Mesothelial cell of epicardium (in vitro differentiated cells): ENCODE results near the gene RAB7B. TPM values are rescaled to one million over a fixed set of nuclear protein-coding genes. Genes with fewer than 3 reads are reported as not detected.
"Not testable (repeated sequence)": the region's sequence is repeated elsewhere in the genome, so short reads cannot be mapped to it uniquely, and the experiment has no call there.

Experiments used
- DNase-seq, 2 experiments: peaks; one replicate each; pipeline ENCODE4 v3.0.0; 2021; ENCODE audit warnings: low spot score in 2 of 2; ENCODE audit not compliant: unreplicated experiment in 2 of 2
- H3K27ac Mint-ChIP-seq: 2 replicates; pipeline ENCODE4 v1.8.0; 2021; ENCODE audit warnings: mixed read lengths
- H3K27me3 Mint-ChIP-seq: 2 replicates; pipeline ENCODE4 v1.8.0; 2021; ENCODE audit warnings: low read depth, mixed read lengths
- H3K36me3 Mint-ChIP-seq: 2 replicates; pipeline ENCODE4 v1.8.0; 2021; ENCODE audit warnings: mixed read lengths
- H3K4me1 Mint-ChIP-seq: 2 replicates; pipeline ENCODE4 v1.8.0; 2021; ENCODE audit warnings: mixed read lengths
- H3K4me3 Mint-ChIP-seq: 2 replicates; pipeline ENCODE4 v1.8.0; 2021; ENCODE audit warnings: mild to moderate bottlenecking, moderate library complexity, mixed read lengths
- H3K9me3 Mint-ChIP-seq: 2 replicates; pipeline ENCODE4 v1.8.0; 2021; ENCODE audit warnings: mixed read lengths
- CTCF ChIP-seq: fragments of 200-600 bp; sonication (generic); IDR thresholded peaks from one replicate; pipeline ENCODE4 v1.5.0; 2021; ENCODE audit warnings: antibody characterized with exemption; ENCODE audit not compliant: unreplicated experiment
- total RNA-seq: library from RNA; stranded (reverse); gene quantifications from 3 replicates; pipeline ENCODE4 v1.2.1, GENCODE V29; 2021

Gene RAB7B
- total RNA-seq, 1 donor from 2014 or later, result 1.5 TPM

- no peak for TF ChIP-seq CTCF
- Mint-ChIP-seq H3K4me1 (peaks cover 23% of the 10 kb centered on the region), H3K9me3 (peaks cover 5% of the 10 kb centered on the region), H3K27me3 (no peaks in the 10 kb centered on the region), H3K27ac (no peak overlapping the region), H3K36me3 (no peaks in the 10 kb centered on the region), H3K4me3 (no peak overlapping the region)
- no peak for DNase-seq
These were observed 1.7 kb downstream of the RAB7B start for GRCh38 chr1:206001476-206001888.

DNA sequence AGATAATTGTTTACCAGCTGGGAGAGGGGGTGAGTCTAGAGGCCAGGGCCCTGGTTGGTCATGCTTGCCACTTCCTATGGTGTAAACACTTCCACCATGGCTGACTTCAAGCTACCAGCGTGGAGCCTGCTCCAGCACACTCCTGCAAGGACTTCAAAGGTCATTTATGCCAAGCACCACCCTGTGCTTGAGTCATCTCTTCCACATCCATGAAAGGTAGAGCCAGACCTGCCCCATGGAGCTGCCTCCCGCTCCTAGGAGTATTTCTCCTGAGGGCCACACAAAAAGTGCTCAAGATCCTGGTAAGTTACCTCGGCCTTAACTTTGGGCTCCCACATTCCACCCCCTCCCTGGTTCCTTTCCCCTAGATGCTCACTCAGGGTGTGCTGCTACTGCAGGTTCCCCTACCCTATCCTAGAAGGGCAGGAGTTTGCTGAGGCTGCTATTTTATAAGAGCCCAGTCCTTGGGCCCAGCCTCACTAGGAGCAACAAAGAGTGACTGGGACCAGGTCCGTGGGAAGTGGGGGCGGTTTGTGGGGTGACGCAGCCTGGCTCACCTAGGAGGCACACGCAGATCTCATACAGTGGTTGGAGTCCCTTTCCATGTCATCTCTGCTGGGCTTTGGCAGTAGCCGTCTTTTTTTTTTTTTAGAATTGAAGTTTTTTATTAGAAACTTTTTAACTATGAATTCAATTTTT is 2.4 kb downstream of the RAB7B start:
- Mint-ChIP-seq H3K36me3 (no peaks in the 10 kb centered on the region), H3K9me3 (peaks cover 5% of the 10 kb centered on the region), H3K27ac (no peak overlapping the region), H3K4me1 (peaks cover 23% of the 10 kb centered on the region), H3K4me3 (no peak overlapping the region), H3K27me3 (no peaks in the 10 kb centered on the region)
- TF ChIP-seq CTCF, result no peak
- no peak for DNase-seq

GRCh38 chr1:205998457-205999241 is 4.5 kb downstream of the RAB7B start:
- Mint-ChIP-seq H3K9me3 (peaks cover 5% of the 10 kb centered on the region), H3K36me3 (no peaks in the 10 kb centered on the region), H3K4me3 (no peak overlapping the region), H3K27me3 (no peaks in the 10 kb centered on the region), H3K27ac (no peak overlapping the region), H3K4me1 (peaks cover 4% of the 10 kb centered on the region)
- TF ChIP-seq CTCF, result no peak
- DNase-seq, result no peak

DNA sequence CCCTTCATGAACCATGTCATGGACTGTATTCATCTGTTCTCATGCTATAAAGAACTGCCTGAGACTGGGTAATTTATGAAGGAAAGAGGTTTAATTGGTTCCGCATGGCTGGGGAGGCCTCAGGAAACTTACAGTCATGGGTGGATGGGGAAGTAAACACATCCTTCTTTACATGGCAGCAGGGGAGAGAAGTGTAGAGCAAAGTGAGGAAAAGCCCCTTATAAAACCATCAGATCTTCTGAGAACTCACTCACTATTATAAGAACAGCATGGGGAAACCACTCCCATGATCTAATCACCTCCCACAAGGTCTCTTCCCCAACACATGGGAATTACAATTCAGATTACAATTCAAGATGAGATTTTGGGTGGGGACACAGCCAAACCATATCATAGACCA is 6.6 kb downstream of the RAB7B start:
- DNase-seq, H3K27me3 Mint-ChIP-seq, H3K36me3 Mint-ChIP-seq, H3K4me1 Mint-ChIP-seq, H3K9me3 Mint-ChIP-seq, H3K4me3 Mint-ChIP-seq, H3K27ac Mint-ChIP-seq: not testable (repeated sequence)

DNA sequence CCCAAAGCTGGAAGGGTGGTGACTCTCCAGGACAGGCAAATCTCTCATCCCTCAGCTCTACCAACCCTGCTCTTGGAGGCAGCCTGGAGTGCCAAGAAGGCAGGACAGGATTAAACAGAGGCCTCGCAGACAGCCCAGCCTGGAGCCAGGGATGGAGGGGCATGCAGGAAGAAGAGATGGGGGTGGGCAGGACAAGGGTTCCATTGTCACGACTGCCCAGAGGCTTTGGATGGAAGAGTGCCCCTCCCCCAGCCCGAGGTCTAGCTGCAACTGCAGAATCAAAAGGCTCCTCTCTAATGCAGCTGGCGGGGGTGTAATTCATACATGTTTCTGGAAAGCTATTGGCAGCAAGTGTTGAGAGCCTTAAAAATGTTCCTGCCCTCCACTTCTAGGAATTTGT is 8.8 kb downstream of the RAB7B start:
- H3K27ac Mint-ChIP-seq, result no peak overlapping the region
- no peak overlapping the region for H3K4me3 Mint-ChIP-seq

More for the DNA sequence above, 8.8 kb downstream of the RAB7B start:
- peaks cover 10% of the 10 kb centered on the region for H3K27me3 Mint-ChIP-seq
- peaks cover 5% of the 10 kb centered on the region for H3K9me3 Mint-ChIP-seq
- no peak for TF ChIP-seq CTCF
- H3K36me3 Mint-ChIP-seq, result no peaks in the 10 kb centered on the region
- no peak for DNase-seq
- no peaks in the 10 kb centered on the region for H3K4me1 Mint-ChIP-seq
